AG04450 (cell line): ENCODE measurements around the gene CSNK1D. TPM values are rescaled to one million over a fixed set of nuclear protein-coding genes. Genes with fewer than 3 reads are reported as not detected.

ENCODE experiments used
- CTCF ChIA-PET: fragments of 300-600, 350-600 bp; formaldehyde crosslinking; extraction: SDS; loops from one replicate; lab custom pipeline; 2022; ENCODE audit warnings: antibody characterized with exemption, inconsistent platforms; lab: Charles Lee
- POLR2A ChIA-PET: fragments of 350-600 bp; formaldehyde crosslinking; extraction: SDS; loops from one replicate; lab custom pipeline; 2021; ENCODE audit warnings: antibody characterized with exemption, inconsistent platforms; lab: Yijun Ruan, JAX
- DNase-seq: peaks from one replicate; pipeline ENCODE4 v3.0.0-alpha.2; 2011; ENCODE audit warnings: low read depth, low spot score
- H3K27ac ChIP-seq: one replicate; pipeline ENCODE4 v1.5.1; 2012; ENCODE audit warnings: low read depth, low read length, control low read depth
- H3K27me3 ChIP-seq: one replicate; pipeline ENCODE4 v1.6.0; 2012; ENCODE audit warnings: low read length; ENCODE audit not compliant: control insufficient read depth, insufficient read depth
- H3K4me3 ChIP-seq: 2 replicates; pipeline ENCODE4 v1.5.1; 2011; ENCODE audit warnings: mild to moderate bottlenecking, low read depth, low read length, control low read depth
- H3K9me3 ChIP-seq: 2 replicates; pipeline ENCODE4 v1.5.1; 2012; ENCODE audit warnings: low read length; ENCODE audit not compliant: control insufficient read depth, insufficient read depth
- CTCF ChIP-seq: IDR thresholded peaks from 2 replicates; pipeline ENCODE4 v1.5.1; 2011; ENCODE audit warnings: low read depth, low read length, control low read depth, inconsistent platforms
- polyA plus RNA-seq: library from polyadenylated mRNA; depleted of rRNA; stranded (reverse); fragments of >200 nt; gene quantifications from 2 replicates; pipeline ENCODE4 v1.2.3, GENCODE V29; 2011

CSNK1D gene
- polyA plus RNA-seq, 1 experiment, result 74.4 TPM

GRCh38 chr17:82277851-82278250, 4.4 kb upstream of the CSNK1D start:
- ChIA-PET POLR2A (no interaction called here), CTCF (no interaction called here)
- H3K27me3 ChIP-seq, result no peaks in the 10 kb centered on the region
- H3K27ac ChIP-seq, result no peak overlapping the region
- no peaks in the 10 kb centered on the region for H3K9me3 ChIP-seq
- no peak for TF ChIP-seq CTCF
- DNase-seq, result no peak
- no peak overlapping the region for H3K4me3 ChIP-seq

- Histone ChIP-seq H3K27me3 (no peaks in the 10 kb centered on the region), H3K9me3 (no peaks in the 10 kb centered on the region; the same call in 1 of the 2 replicates), H3K4me3 (no peak overlapping the region), H3K27ac (no peak overlapping the region)
- POLR2A ChIA-PET, result no interaction called here
- CTCF ChIA-PET, result no interaction called here
- TF ChIP-seq CTCF, result no peak
- DNase-seq, result no peak
Measured at GRCh38 chr17:82276938-82277337, 3.4 kb upstream of the CSNK1D start.

- no peaks in the 10 kb centered on the region for H3K27me3 ChIP-seq
- no peaks in the 10 kb centered on the region; the same call in 1 of the 2 replicates for H3K9me3 ChIP-seq
- H3K4me3 ChIP-seq, result no peak overlapping the region
- no peak for TF ChIP-seq CTCF
- no peak overlapping the region for H3K27ac ChIP-seq
- CTCF ChIA-PET, result interaction anchor here (1.3 kb wide), 1 partner anchor 46 kb away, joined by 3 read pairs; no protein-coding TSS in a partner anchor
- DNase-seq, result no peak
- POLR2A ChIA-PET, result no interaction called here
Measured at GRCh38 chr17:82275326-82275725, 1.8 kb upstream of the CSNK1D start.

GRCh38 chr17:82274134-82275020, 877 bp upstream of the CSNK1D start:
- no peaks in the 10 kb centered on the region; the same call in 1 of the 2 replicates for H3K9me3 ChIP-seq
- POLR2A ChIA-PET, result interaction anchor here (1.0 to 1.9 kb wide), 3 partner anchors 9 to 24 kb away, joined by 5 to 12 read pairs (median 8); no protein-coding TSS in a partner anchor
- no peak for DNase-seq
- H3K27me3 ChIP-seq, result no peaks in the 10 kb centered on the region
- TF ChIP-seq CTCF, result no peak
- peak overlapping the region; percentile 90 for H3K4me3 ChIP-seq
- H3K27ac ChIP-seq, result no peak overlapping the region
- CTCF ChIA-PET, result interaction anchor here (1.3 kb wide), 1 partner anchor 47 kb away, joined by 3 read pairs; no protein-coding TSS in a partner anchor
